ENCODE data around the gene LMO4.

The LMO4 gene

DNA sequence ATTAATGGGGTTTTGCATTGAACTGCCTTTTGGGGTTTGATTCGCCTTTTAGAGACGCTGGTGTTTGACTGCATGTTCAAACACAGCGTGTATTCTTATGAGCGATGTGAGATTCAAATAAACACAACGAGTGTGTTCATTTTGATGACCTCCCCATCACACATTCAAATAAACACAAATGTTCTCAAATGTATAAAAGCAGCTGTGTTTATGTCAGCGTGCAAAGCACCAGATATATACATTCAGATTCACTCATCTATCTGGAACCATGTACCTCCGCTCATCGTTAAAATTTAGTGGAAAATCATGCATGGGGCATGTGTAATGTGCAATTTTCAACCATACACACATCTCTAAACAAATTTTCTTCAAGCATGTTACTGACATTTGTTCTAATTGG is 21.4 kb upstream of the LMO4 start:
- TF ChIP-seq, protein P1, sequence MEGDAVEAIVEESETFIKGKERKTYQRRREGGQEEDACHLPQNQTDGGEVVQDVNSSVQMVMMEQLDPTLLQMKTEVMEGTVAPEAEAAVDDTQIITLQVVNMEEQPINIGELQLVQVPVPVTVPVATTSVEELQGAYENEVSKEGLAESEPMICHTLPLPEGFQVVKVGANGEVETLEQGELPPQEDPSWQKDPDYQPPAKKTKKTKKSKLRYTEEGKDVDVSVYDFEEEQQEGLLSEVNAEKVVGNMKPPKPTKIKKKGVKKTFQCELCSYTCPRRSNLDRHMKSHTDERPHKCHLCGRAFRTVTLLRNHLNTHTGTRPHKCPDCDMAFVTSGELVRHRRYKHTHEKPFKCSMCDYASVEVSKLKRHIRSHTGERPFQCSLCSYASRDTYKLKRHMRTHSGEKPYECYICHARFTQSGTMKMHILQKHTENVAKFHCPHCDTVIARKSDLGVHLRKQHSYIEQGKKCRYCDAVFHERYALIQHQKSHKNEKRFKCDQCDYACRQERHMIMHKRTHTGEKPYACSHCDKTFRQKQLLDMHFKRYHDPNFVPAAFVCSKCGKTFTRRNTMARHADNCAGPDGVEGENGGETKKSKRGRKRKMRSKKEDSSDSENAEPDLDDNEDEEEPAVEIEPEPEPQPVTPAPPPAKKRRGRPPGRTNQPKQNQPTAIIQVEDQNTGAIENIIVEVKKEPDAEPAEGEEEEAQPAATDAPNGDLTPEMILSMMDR (IDR thresholded peaks at IDR 0.05), result no peak
- DNase-seq (ENCODE audit: low spot score), result no peak
- H3K27ac ChIP-seq, result no peak overlapping the region
- H3K4me3 ChIP-seq, result no peak overlapping the region

DNA sequence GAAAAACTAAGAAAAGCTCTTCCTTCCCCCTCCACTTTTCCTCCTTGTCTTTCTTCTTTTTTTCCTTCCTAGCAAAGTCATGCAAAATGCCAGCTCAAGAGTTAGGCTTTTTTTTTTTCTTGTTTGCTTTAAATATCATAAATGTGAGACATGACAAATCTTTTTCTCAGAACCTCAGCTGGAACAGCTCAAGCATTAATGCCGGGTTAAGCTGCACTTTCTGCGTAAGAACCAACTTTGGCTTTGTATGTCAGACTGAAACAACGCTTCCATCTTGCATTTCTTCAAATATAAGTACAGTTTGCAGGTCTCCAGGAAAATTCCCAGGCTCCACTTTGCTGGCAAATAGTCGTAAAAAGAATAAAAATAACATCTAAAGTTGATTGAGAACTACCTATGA is 20.7 kb upstream of the LMO4 start:
- H3K4me3 ChIP-seq, result no peak overlapping the region
- TF ChIP-seq, protein P1 (IDR thresholded peaks at IDR 0.05), result no peak
- H3K27ac ChIP-seq, result no peak overlapping the region
- no peak for DNase-seq (ENCODE audit: low spot score)

DNA sequence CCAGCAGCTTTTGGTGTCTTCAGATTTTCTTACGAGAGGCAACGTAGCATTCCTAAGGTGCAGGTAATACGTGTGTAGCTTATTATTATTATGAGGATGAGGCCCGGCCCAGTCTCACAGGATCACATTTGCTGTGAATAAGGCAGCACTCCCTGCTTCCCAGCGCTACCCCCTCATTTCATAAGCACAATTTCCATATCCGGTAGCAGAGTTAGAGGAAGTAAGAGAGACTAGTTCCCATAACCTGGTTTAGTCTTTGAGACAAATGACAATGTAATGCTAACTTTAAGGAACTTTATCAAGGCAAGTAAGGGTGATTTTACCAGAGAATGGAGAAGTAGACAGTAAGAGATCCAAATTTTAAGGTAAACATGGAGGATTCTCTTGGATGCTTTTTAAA is 14.6 kb upstream of the LMO4 start:
- DNase-seq (ENCODE audit: low spot score), result no peak
- Histone ChIP-seq H3K4me3 (no peak overlapping the region), H3K27ac (no peak overlapping the region)
- TF ChIP-seq, protein P1 (IDR thresholded peaks at IDR 0.05), result no peak

DNA sequence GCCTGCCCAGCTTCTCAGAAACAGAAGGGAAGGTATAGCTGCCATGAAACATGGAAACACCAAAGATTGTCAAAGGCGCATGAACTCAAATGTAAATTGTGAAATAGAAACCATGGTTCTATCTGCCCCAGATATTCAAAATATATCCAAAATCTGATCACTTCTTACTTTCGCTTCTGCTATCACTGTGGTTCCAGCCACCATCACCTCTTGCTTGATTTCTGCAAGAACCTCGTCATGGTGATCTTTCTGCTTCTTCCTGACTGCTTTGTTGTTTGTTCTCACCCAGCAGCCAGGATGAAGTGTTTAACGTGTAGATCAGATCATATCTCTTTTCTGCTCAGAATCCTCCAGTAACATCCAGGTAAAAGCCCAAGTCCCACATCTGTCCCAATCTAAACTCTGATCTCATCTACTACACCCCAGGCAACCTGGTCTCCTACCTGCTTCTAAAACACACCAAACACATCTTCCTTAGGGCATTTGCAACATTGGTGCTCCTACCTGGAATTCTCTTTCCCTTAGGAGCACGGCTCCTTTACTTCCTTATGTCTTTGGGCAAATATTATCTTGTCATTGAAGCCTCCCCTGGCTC is 10.5 kb upstream of the LMO4 start:
- no peak for DNase-seq (ENCODE audit: low spot score)
- H3K4me3 ChIP-seq, result no peak overlapping the region
- no peak overlapping the region for H3K27ac ChIP-seq
- TF ChIP-seq, protein P1 (IDR thresholded peaks at IDR 0.05), result no peak

DNA sequence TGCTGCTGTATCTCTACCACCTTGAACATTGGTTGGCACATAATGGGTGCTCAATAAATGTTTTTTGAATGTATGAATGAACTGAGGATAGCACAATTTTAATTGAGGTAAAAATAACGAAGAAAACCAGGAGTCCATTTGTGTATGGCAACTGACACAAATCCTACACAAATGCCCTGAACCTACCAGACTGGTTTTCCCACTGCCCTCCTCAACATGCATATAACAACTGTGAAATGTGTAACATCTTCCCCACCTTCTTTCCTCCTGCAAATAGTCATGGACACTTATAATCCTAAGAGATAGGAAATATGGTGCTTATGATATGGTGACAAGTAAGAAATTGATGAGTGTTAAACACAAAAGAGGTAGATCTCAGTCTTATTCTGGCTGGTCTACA is 9.9 kb upstream of the LMO4 start:
- TF ChIP-seq, protein P1 (IDR thresholded peaks at IDR 0.05), result no peak
- no peak for DNase-seq (ENCODE audit: low spot score)
- Histone ChIP-seq H3K27ac (no peak overlapping the region), H3K4me3 (no peak overlapping the region)

DNA sequence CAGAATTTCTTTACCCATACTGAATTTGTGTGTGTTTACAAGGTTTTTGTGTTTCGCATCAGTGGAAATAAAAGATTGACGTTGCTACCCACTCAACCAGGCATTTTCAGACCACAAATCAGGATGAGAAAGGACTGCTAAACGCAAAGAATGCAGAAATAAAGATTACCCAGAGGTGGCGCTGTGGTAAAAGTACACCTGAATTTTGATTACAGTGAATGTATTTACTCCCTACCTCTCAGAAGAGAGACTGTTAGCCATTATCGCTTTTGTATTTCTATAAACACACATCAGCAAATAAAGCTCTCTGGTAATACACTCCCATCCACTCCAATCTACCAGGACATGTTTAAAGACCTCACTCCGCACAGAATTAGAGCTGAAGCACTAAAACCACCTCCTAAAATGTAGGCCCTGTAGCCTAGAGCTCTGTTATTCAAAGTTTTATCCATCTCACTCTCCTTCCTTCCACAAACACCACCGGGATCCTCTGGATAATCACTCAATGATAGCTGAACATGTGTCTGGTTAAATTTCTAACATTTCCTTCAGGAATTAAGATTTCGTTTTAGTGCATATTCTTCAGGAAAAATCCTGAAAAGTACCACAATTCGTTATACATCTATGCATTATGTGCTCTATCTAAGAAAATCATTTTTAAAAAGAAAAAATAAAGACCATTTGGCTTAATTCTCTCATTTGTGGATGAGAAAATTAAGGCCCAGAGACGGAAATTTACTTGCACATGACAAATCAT is 2.5 kb upstream of the LMO4 start:
- Histone ChIP-seq H3K4me3 (no peak overlapping the region), H3K27ac (no peak overlapping the region)
- TF ChIP-seq, protein P1 (IDR thresholded peaks at IDR 0.05), result peak; percentile 66
- no peak for DNase-seq (ENCODE audit: low spot score)
